Testis (tissue), 3 donors: Measurements from ENCODE around the gene RBM42. TPM values are rescaled to one million over a fixed set of nuclear protein-coding genes. Genes with fewer than 3 reads are reported as not detected.

ENCODE experiments used
- DNase-seq: peaks from one replicate; pipeline ENCODE4 v3.0.0-alpha.2; 2019
- H3K27ac ChIP-seq, 2 donors: fragments of 200-600 bp; sonication (generic); one replicate each; pipeline ENCODE4 v1.5.1; 2019
- H3K27me3 ChIP-seq: fragments of 200-600 bp; sonication (generic); one replicate; pipeline ENCODE4 v1.5.1; 2019
- H3K36me3 ChIP-seq: fragments of 200-600 bp; sonication (generic); one replicate; pipeline ENCODE4 v1.5.1; 2017; ENCODE audit warnings: low read depth; ENCODE audit errors: missing control alignments
- H3K4me1 ChIP-seq: fragments of 200-600 bp; sonication (generic); one replicate; pipeline ENCODE4 v1.5.1; 2019
- H3K4me3 ChIP-seq, 2 donors: fragments of 200-600 bp; sonication (generic); one replicate each; pipeline ENCODE4 v1.5.1; 2017 to 2019
- H3K9me3 ChIP-seq: fragments of 200-600 bp; sonication (generic); one replicate; pipeline ENCODE4 v1.5.1; 2017
- POLR2A ChIP-seq: fragments of 450-650 bp; IDR thresholded peaks from one replicate; pipeline ENCODE4 v1.6.1; 2017; ENCODE audit warnings: antibody characterized with exemption, mild to moderate bottlenecking, moderate library complexity
- WGBS, 2 donors: methylation state at CpG; one replicate each; pipeline ENCODE4 v1.1.5; 2018; 5-methylcytosine and 5-hydroxymethylcytosine counted together
- intact Hi-C: fragments of 100-400 bp; cut with DNase I; formaldehyde crosslinking; loops from one replicate; pipeline ENCODE4 v1.15.1; 2023; ENCODE audit warnings: low total_unique reads
- polyA plus RNA-seq: library from polyadenylated mRNA; stranded (reverse); fragments of 350-450 nt; fragmentation: Illumina TruSeq; extraction: RNeasy Lipid Tissue Mini Kit (QIAGEN cat#74804); gene quantifications from one replicate; pipeline ENCODE4 v1.2.3, GENCODE V29; 2014; ENCODE audit warnings: low read depth, low replicate concordance; ENCODE audit not compliant: insufficient read depth
- total RNA-seq, 2 donors: library from RNA; depleted of rRNA; stranded (reverse); fragments of >200 nt; gene quantifications; one replicate each; pipeline ENCODE4 v1.2.3, GENCODE V29; 2016
- TF ChIP-seq, protein P1 (sequence below), 3 experiments: fragments of 450-650 bp in 2 of 3; fragments of 200-600 bp in 1 of 3; sonication (generic) in 1 of 3; IDR thresholded peaks; one replicate each; pipeline ENCODE4 v1.5.1; 2016 to 2019; ENCODE audit warnings: antibody characterized with exemption in 3 of 3, mild to moderate bottlenecking in 2 of 3, moderate library complexity in 1 of 3

RBM42 gene
- total and polyA plus RNA-seq, 3 donors from 2014 or later = 64.2 to 109 (median 105) TPM

DNA sequence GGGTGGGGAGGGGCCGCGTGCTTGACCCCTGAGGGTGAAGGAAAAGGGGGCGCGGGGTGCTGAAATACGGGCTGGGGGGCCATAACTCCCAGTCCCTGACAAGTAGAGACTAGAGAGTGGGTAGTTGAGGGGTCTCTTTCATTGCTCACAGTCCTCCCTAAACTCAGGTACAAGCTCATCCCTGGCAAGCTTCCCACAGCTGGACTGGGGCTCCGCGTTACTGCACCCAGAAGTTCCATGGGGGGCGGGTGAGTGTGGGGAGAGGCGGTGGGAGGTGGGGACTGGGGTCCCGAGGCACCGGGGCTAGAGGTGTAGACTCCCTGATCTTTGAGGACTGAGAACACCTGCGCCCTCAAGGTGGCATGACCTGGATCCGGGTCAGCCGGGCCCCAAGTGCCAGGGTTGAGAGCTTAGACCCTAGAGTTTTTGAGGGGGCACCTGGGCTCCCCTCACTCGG is 14.0 kb downstream of the RBM42 start:
- no peaks in the 10 kb centered on the region for H3K36me3 ChIP-seq
- peak overlapping the region in 1 of 2 donors; percentile 78 for H3K27ac ChIP-seq
- intact Hi-C loops = loop anchor here (10.0 kb wide), 1 partner anchor 98 kb away; the partner anchor contains the start of gene TMEM147
- no peak for DNase-seq
- 43 to 71% methylated on average over 7 of the region's 15 CpGs for WGBS, 2 donors
- H3K4me1 ChIP-seq = no peaks in the 10 kb centered on the region
- no peaks in the 10 kb centered on the region for H3K27me3 ChIP-seq
- peak overlapping the region; percentile 60 to 61 for H3K4me3 ChIP-seq
- TF ChIP-seq, protein P1, sequence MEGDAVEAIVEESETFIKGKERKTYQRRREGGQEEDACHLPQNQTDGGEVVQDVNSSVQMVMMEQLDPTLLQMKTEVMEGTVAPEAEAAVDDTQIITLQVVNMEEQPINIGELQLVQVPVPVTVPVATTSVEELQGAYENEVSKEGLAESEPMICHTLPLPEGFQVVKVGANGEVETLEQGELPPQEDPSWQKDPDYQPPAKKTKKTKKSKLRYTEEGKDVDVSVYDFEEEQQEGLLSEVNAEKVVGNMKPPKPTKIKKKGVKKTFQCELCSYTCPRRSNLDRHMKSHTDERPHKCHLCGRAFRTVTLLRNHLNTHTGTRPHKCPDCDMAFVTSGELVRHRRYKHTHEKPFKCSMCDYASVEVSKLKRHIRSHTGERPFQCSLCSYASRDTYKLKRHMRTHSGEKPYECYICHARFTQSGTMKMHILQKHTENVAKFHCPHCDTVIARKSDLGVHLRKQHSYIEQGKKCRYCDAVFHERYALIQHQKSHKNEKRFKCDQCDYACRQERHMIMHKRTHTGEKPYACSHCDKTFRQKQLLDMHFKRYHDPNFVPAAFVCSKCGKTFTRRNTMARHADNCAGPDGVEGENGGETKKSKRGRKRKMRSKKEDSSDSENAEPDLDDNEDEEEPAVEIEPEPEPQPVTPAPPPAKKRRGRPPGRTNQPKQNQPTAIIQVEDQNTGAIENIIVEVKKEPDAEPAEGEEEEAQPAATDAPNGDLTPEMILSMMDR (IDR thresholded peaks at IDR 0.05) = no peak
- TF ChIP-seq POLR2A = no peak
- no peaks in the 10 kb centered on the region for H3K9me3 ChIP-seq

DNA sequence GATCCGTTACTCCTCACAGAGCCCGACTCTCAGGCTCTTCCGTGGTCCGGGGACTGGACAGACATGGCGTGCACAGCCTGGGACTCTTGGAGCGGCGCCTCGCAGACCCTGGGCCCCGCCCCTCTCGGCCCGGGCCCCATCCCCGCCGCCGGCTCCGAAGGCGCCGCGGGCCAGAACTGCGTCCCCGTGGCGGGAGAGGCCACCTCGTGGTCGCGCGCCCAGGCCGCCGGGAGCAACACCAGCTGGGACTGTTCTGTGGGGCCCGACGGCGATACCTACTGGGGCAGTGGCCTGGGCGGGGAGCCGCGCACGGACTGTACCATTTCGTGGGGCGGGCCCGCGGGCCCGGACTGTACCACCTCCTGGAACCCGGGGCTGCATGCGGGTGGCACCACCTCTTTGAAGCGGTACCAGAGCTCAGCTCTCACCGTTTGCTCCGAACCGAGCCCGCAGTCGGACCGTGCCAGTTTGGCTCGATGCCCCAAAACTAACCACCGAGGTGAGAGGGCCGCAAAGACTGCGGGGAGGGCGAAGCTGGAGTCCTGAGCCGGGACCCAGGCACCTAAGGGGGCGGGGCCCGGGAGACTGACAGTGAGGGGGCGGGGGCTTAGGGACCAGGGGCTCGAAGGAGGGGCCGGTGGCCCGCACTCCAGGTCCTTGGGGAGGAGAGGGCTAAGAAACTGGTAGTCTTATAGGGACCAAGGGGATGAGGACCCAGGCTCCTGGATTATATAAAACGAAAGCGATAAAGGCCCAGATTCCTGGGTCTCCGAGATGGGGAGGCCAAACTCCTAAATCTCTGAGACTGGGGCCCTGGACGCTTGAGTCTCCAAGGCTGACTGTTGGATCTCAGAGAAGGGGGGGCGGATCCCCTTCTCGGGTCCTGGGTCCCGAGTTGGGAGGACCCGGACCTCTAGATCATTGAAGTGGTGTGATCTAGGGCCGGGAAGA is 14.7 kb downstream of the RBM42 start:
- Histone ChIP-seq H3K9me3 (no peaks in the 10 kb centered on the region), H3K36me3 (no peaks in the 10 kb centered on the region), H3K4me1 (no peaks in the 10 kb centered on the region), H3K27ac (peak overlapping the region; percentile 60 to 78), H3K27me3 (no peaks in the 10 kb centered on the region), H3K4me3 (peak overlapping the region; percentile 60 to 61)
- 1% methylated on average over 20 to 21 of the region's 69 CpGs for WGBS, 2 donors
- intact Hi-C loops = loop anchor here (10.0 kb wide), 1 partner anchor 99 kb away; the partner anchor contains the start of gene TMEM147
- DNase-seq = peak; percentile 83
- TF ChIP-seq, protein P1 (IDR thresholded peaks at IDR 0.05) = no peak
- TF ChIP-seq POLR2A = no peak

DNA sequence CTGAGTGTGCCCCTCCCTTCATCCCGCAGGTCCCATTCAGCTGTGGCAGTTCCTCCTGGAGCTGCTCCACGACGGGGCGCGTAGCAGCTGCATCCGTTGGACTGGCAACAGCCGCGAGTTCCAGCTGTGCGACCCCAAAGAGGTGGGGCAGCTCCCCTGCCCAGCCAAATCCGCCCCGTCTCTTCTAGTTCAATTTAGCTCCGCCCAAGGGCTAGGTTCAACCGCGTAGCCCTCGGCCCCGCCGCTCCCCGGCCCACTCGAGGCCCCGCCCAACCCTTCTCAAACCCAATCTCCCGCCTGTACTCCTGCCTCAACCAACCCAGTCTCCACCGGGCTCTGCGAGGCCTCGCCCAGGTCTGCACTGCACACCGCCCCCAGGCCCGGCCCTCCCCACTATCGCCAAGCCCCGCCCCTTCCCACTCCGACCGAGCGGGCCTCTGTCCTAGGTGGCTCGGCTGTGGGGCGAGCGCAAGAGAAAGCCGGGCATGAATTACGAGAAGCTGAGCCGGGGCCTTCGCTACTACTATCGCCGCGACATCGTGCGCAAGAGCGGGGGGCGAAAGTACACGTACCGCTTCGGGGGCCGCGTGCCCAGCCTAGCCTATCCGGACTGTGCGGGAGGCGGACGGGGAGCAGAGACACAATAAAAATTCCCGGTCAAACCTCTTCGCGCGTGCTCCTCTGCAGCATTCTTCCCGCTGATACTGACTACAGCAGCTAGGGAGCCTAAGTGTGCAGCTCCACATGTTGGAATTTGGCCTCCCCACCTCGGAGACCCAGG is 15.6 kb downstream of the RBM42 start:
- H3K9me3 ChIP-seq = no peaks in the 10 kb centered on the region
- DNase-seq = peak; percentile 94
- 0 to 1% methylated on average over 24 to 60 of the region's 60 CpGs for WGBS, 2 donors
- H3K27me3 ChIP-seq = no peaks in the 10 kb centered on the region
- intact Hi-C loops = loop anchor here (10.0 kb wide), 1 partner anchor 100 kb away; the partner anchor contains the start of gene TMEM147
- H3K36me3 ChIP-seq = no peaks in the 10 kb centered on the region
- H3K27ac ChIP-seq = peak overlapping the region; percentile 60 to 78
- H3K4me3 ChIP-seq = peak overlapping the region; percentile 60 to 61
- TF ChIP-seq, protein P1 (IDR thresholded peaks at IDR 0.05) = no peak
- no peak for TF ChIP-seq POLR2A
- H3K4me1 ChIP-seq = peaks cover 8% of the 10 kb centered on the region

DNA sequence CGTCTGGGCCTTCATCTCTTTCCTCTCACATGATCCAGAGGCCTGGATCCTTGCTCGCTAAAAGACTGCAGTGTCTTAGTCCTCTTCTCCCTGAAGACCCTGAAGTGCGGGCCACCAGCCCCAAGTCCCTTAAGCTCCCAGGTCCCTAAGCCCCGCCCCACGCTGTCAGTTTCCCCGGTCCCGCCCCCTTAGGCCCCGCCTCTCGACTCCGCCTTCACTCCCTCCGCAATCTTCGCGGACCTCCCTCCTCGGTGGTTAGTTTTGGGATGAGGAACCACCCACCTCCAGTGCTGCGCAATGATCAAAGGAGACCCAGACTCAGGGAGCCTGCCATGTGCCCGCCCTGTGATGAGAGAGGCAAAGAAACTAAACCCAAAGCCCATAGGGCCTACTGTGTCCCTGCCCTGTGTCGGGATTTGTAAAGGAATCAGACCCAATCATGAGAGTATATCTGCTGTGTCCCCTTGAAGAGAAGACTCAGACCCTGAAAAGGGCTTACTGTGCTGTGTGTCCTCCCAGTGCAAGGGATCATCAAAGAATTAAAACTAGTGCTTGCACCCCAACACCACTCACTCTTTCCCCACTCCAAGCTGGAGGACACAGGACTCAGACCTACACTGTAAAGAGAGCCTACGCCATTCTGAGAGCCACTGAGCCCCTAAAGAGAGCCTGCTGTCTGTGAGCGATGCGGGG is 16.3 kb downstream of the RBM42 start:
- WGBS, 2 donors = 16 to 17% methylated on average over 14 to 20 of the region's 20 CpGs
- intact Hi-C loops = loop anchor here (10.0 kb wide), 1 partner anchor 100 kb away; the partner anchor contains the start of gene TMEM147
- DNase-seq = peak; percentile 84
- Histone ChIP-seq H3K27me3 (no peaks in the 10 kb centered on the region), H3K4me1 (peaks cover 8% of the 10 kb centered on the region), H3K36me3 (no peaks in the 10 kb centered on the region), H3K9me3 (no peaks in the 10 kb centered on the region), H3K27ac (peak overlapping the region; percentile 60 to 78), H3K4me3 (peak overlapping the region; percentile 60 to 61)
- TF ChIP-seq POLR2A = no peak
- TF ChIP-seq, protein P1 (IDR thresholded peaks at IDR 0.05) = no peak
